ENCODE results near the gene MESP1.

- TF ChIP-seq CTCF (IDR thresholded peaks at IDR 0.05 in 8 of 11, conservative IDR thresholded peaks at IDR 0.05 in 3 of 11), result no peak
- no peak for TF ChIP-seq POLR2A (IDR thresholded peaks at IDR 0.05)
Observed at GRCh38 chr15:89792106-89792805, 41.2 kb upstream of the MESP1 start.

Measured in spleen (tissue), 7 donors.